Mesendoderm (in vitro differentiated cells): Measurements from ENCODE around the gene NDUFS4.
"Not testable (repeated sequence)": the region's sequence is repeated elsewhere in the genome, so short reads cannot be mapped to it uniquely, and the experiment has no call there.

Experiments used
- DNase-seq: peaks from one replicate; pipeline ENCODE4 v3.0.0; 2013
- H2AK5ac ChIP-seq: 2 replicates; pipeline ENCODE4 v1.6.1; 2013; ENCODE audit warnings: low read length, inconsistent platforms
- H2BK120ac ChIP-seq: 2 replicates; pipeline ENCODE4 v1.6.1; 2013; ENCODE audit warnings: low read depth, mild to moderate bottlenecking, low read length, moderate library complexity, mixed read lengths
- H2BK15ac ChIP-seq: replicated peaks from 2 replicates; pipeline ENCODE4 v1.6.1; 2013; ENCODE audit warnings: low read depth, mild to moderate bottlenecking, moderate library complexity
- H2BK5ac ChIP-seq: 2 replicates; pipeline ENCODE4 v1.6.1; 2013; ENCODE audit warnings: low read length, inconsistent platforms
- H3K18ac ChIP-seq: 2 replicates; pipeline ENCODE4 v1.6.1; 2013; ENCODE audit warnings: mild to moderate bottlenecking, low read length, mixed read lengths
- H3K23ac ChIP-seq: one replicate; pipeline ENCODE4 v1.6.1; 2013; ENCODE audit warnings: low read length
- H3K27ac ChIP-seq: 2 replicates; pipeline ENCODE4 v1.5.1; 2013; ENCODE audit warnings: low read depth, mild to moderate bottlenecking, inconsistent platforms, low read length, moderate library complexity
- H3K27me3 ChIP-seq: 2 replicates; pipeline ENCODE4 v1.6.1; 2013; ENCODE audit warnings: low read length, control low read depth, mild to moderate bottlenecking, inconsistent platforms; ENCODE audit not compliant: insufficient read depth, poor library complexity
- H3K36me3 ChIP-seq: 2 replicates; pipeline ENCODE4 v1.6.1; 2013; ENCODE audit warnings: low read length, inconsistent platforms; ENCODE audit not compliant: control insufficient read depth, insufficient read depth
- H3K4ac ChIP-seq: one replicate; pipeline ENCODE4 v1.6.1; 2013; ENCODE audit warnings: low read depth, mild to moderate bottlenecking, low read length, moderate library complexity
- H3K4me1 ChIP-seq: 2 replicates; pipeline ENCODE4 v1.6.1; 2013; ENCODE audit warnings: low read depth, low read length, inconsistent platforms; ENCODE audit not compliant: control insufficient read depth
- H3K4me2 ChIP-seq: 2 replicates; pipeline ENCODE4 v1.6.1; 2013; ENCODE audit warnings: low read length
- H3K4me3 ChIP-seq: 2 replicates; pipeline ENCODE4 v1.5.1; 2013; ENCODE audit warnings: mild to moderate bottlenecking, low read length
- H3K56ac ChIP-seq: one replicate; pipeline ENCODE4 v1.6.1; 2013; ENCODE audit warnings: low read length
- H3K79me1 ChIP-seq: 2 replicates; pipeline ENCODE4 v1.6.1; 2013; ENCODE audit warnings: low read length, inconsistent platforms
- H3K79me2 ChIP-seq: 2 replicates; pipeline ENCODE4 v1.6.1; 2013; ENCODE audit warnings: mild to moderate bottlenecking, low read length; ENCODE audit not compliant: control insufficient read depth, insufficient read depth
- H3K9ac ChIP-seq: 2 replicates; pipeline ENCODE4 v1.6.1; 2013; ENCODE audit warnings: low read length, inconsistent platforms
- H4K5ac ChIP-seq: one replicate; pipeline ENCODE4 v1.6.1; 2013; ENCODE audit warnings: low read length
- H4K8ac ChIP-seq: one replicate; pipeline ENCODE4 v1.6.1; 2013; ENCODE audit warnings: low read depth, mild to moderate bottlenecking, control low read depth, low read length, moderate library complexity
- WGBS: extraction: QIAGEN DNeasy Blood & Tissue Kit; methylation state at CpG from one replicate; pipeline ENCODE4 v1.1.7; 2013; ENCODE audit warnings: low lambda C conversion rate, missing lambda C conversion rate; ENCODE audit not compliant: insufficient coverage; ENCODE audit errors: extremely low coverage; 5-methylcytosine and 5-hydroxymethylcytosine counted together

The NDUFS4 gene

GRCh38 chr5:53681079-53681478 lies 120.6 kb downstream of the NDUFS4 start:
- Histone ChIP-seq H2BK120ac (no peak overlapping the region), H4K8ac (no peak overlapping the region), H3K18ac (no peak overlapping the region), H3K27me3 (no peaks in the 10 kb centered on the region), H2BK15ac (no peak overlapping the region), H3K4me2 (no peak overlapping the region), H3K4me3 (no peak overlapping the region), H3K36me3 (no peaks in the 10 kb centered on the region), H3K9ac (no peak overlapping the region), H3K4me1 (no peaks in the 10 kb centered on the region), H3K79me2 (no peaks in the 10 kb centered on the region), H2BK5ac (no peak overlapping the region), H2AK5ac (no peak overlapping the region), H3K79me1 (no peaks in the 10 kb centered on the region), H3K56ac (no peak overlapping the region), H3K23ac (no peak overlapping the region), H3K4ac (no peak overlapping the region), H3K27ac (no peak overlapping the region), H4K5ac (no peak overlapping the region)
- DNase-seq = no peak
- WGBS = no CpG with 5 or more reads among the region's 1 CpG

GRCh38 chr5:53691014-53691413 lies 130.6 kb downstream of the NDUFS4 start:
- no peak overlapping the region for H3K4ac ChIP-seq
- no peaks in the 10 kb centered on the region for H3K36me3 ChIP-seq
- no peak overlapping the region for H2BK15ac ChIP-seq
- H3K79me1 ChIP-seq = no peaks in the 10 kb centered on the region
- no peak overlapping the region for H4K8ac ChIP-seq
- no peak for DNase-seq
- H3K18ac ChIP-seq = no peak overlapping the region
- H4K5ac ChIP-seq = no peak overlapping the region
- H3K27me3 ChIP-seq = no peaks in the 10 kb centered on the region
- H3K4me1 ChIP-seq = no peaks in the 10 kb centered on the region
- no peak overlapping the region for H3K9ac ChIP-seq
- H3K79me2 ChIP-seq = no peaks in the 10 kb centered on the region
- no peak overlapping the region for H2BK120ac ChIP-seq
- H3K4me3 ChIP-seq = no peak overlapping the region
- H3K27ac ChIP-seq = no peak overlapping the region
- no peak overlapping the region for H2BK5ac ChIP-seq
- no peak overlapping the region for H3K56ac ChIP-seq
- H2AK5ac ChIP-seq = no peak overlapping the region
- no peak overlapping the region for H3K4me2 ChIP-seq
- no peak overlapping the region for H3K23ac ChIP-seq

- Histone ChIP-seq H4K8ac (no peak overlapping the region), H3K4me2 (no peak overlapping the region), H3K27ac (no peak overlapping the region), H2AK5ac (no peak overlapping the region), H4K5ac (no peak overlapping the region), H3K56ac (no peak overlapping the region), H2BK15ac (no peak overlapping the region), H3K9ac (no peak overlapping the region), H3K27me3 (no peaks in the 10 kb centered on the region), H3K36me3 (no peaks in the 10 kb centered on the region), H3K79me1 (no peaks in the 10 kb centered on the region), H3K18ac (no peak overlapping the region), H3K23ac (no peak overlapping the region), H3K4me1 (no peaks in the 10 kb centered on the region), H3K79me2 (no peaks in the 10 kb centered on the region), H3K4me3 (no peak overlapping the region), H2BK120ac (no peak overlapping the region), H3K4ac (no peak overlapping the region), H2BK5ac (no peak overlapping the region)
- DNase-seq = no peak
- WGBS = no CpG with 5 or more reads among the region's 1 CpG
Measured at GRCh38 chr5:53694520-53695022, 134.1 kb downstream of the NDUFS4 start.

GRCh38 chr5:53710405-53710804 lies 150.0 kb downstream of the NDUFS4 start:
- H3K9ac ChIP-seq, H4K8ac ChIP-seq, H2BK5ac ChIP-seq, H3K4me1 ChIP-seq, H3K23ac ChIP-seq, H3K27me3 ChIP-seq, H3K4me3 ChIP-seq, H3K79me2 ChIP-seq, H2BK120ac ChIP-seq, H3K4ac ChIP-seq, H3K27ac ChIP-seq, H3K79me1 ChIP-seq, H4K5ac ChIP-seq, DNase-seq, H2AK5ac ChIP-seq, H2BK15ac ChIP-seq, H3K4me2 ChIP-seq, H3K56ac ChIP-seq, H3K36me3 ChIP-seq, H3K18ac ChIP-seq: not testable (repeated sequence)
- WGBS = no CpG with 5 or more reads among the region's 1 CpG

GRCh38 chr5:53712327-53712726 lies 151.9 kb downstream of the NDUFS4 start:
- H3K4me2 ChIP-seq = no peak overlapping the region
- no peak overlapping the region for H3K27ac ChIP-seq
- no peak overlapping the region for H4K5ac ChIP-seq
- H3K27me3 ChIP-seq = no peaks in the 10 kb centered on the region
- H3K4ac ChIP-seq = no peak overlapping the region
- no peak overlapping the region for H3K4me3 ChIP-seq
- no peak for DNase-seq
- H3K4me1 ChIP-seq = no peaks in the 10 kb centered on the region
- H3K56ac ChIP-seq = no peak overlapping the region
- WGBS = no CpG with 5 or more reads among the region's 4 CpGs
- no peak overlapping the region for H2BK5ac ChIP-seq
- no peak overlapping the region for H3K18ac ChIP-seq
- H3K79me2 ChIP-seq = no peaks in the 10 kb centered on the region
- H2BK120ac ChIP-seq = no peak overlapping the region
- no peak overlapping the region for H3K23ac ChIP-seq
- no peak overlapping the region for H4K8ac ChIP-seq
- H3K79me1 ChIP-seq = no peaks in the 10 kb centered on the region
- H3K36me3 ChIP-seq = no peaks in the 10 kb centered on the region
- H3K9ac ChIP-seq = no peak overlapping the region
- no peak overlapping the region for H2BK15ac ChIP-seq
- no peak overlapping the region for H2AK5ac ChIP-seq

- Histone ChIP-seq H2BK15ac (no peak overlapping the region), H3K79me1 (no peaks in the 10 kb centered on the region), H3K4me3 (no peak overlapping the region), H2AK5ac (no peak overlapping the region), H3K23ac (no peak overlapping the region), H2BK120ac (no peak overlapping the region), H4K5ac (no peak overlapping the region), H3K4ac (no peak overlapping the region), H2BK5ac (no peak overlapping the region), H3K79me2 (no peaks in the 10 kb centered on the region), H3K27ac (no peak overlapping the region), H4K8ac (no peak overlapping the region), H3K27me3 (no peaks in the 10 kb centered on the region), H3K56ac (no peak overlapping the region), H3K4me1 (no peaks in the 10 kb centered on the region), H3K36me3 (no peaks in the 10 kb centered on the region), H3K18ac (no peak overlapping the region), H3K4me2 (no peak overlapping the region), H3K9ac (no peak overlapping the region)
- WGBS = no CpG with 5 or more reads among the region's 3 CpGs
- DNase-seq = no peak
Measured at GRCh38 chr5:53713978-53714666, 153.7 kb downstream of the NDUFS4 start.
